ENCODE data around the gene NTRK1. TPM values are rescaled to one million over a fixed set of nuclear protein-coding genes. Genes with fewer than 3 reads are reported as not detected.
A peak's percentile ranks its signal among the peaks of the same experiment; 100 is the strongest.

Gene NTRK1
- total and polyA plus RNA-seq, 8 donors: 0.23 to 1.2 (median 0.92) TPM; not detected in 3

- no peak for DNase-seq
- WGBS, 5 donors: 69 to 79% (median 77%) methylated on average over 3 of the region's 3 CpGs
- H3K36me3 ChIP-seq: no peaks in the 10 kb centered on the region
Observed at GRCh38 chr1:156834322-156834721, 26.3 kb upstream of the NTRK1 start.

GRCh38 chr1:156836041-156836654 is 24.5 kb upstream of the NTRK1 start:
- H3K36me3 ChIP-seq: no peaks in the 10 kb centered on the region
- DNase-seq: no peak
- H3K9me3 ChIP-seq: no peaks in the 10 kb centered on the region
- 49 to 67% (median 65%) methylated on average over 5 of the region's 5 CpGs for WGBS, 5 donors
- TF ChIP-seq POLR2AphosphoS5 (IDR thresholded peaks at IDR 0.05): no peak
- TF ChIP-seq CTCF (IDR thresholded peaks at IDR 0.05): no peak
- no peak for TF ChIP-seq EP300 (IDR thresholded peaks at IDR 0.05)
- TF ChIP-seq POLR2A (IDR thresholded peaks at IDR 0.05): no peak
- intact Hi-C loops (cut with DNase I; ENCODE audit: low total_unique reads): no loop called here
- no peaks in the 10 kb centered on the region for H3K4me1 ChIP-seq
- no peak overlapping the region for H3K27ac ChIP-seq
- H3K27me3 ChIP-seq: peaks cover 0 to 82% (median 21%) of the 10 kb centered on the region in 3 donors
- no peak overlapping the region for H3K4me3 ChIP-seq

More at GRCh38 chr1:156834322-156834721, 26.3 kb upstream of the NTRK1 start:
- Histone ChIP-seq H3K4me1 (no peaks in the 10 kb centered on the region), H3K27me3 (peaks cover 0 to 69% (median 9%) of the 10 kb centered on the region in 3 donors), H3K4me3 (no peak overlapping the region), H3K9me3 (no peaks in the 10 kb centered on the region), H3K27ac (no peak overlapping the region)
- TF ChIP-seq POLR2AphosphoS5 (IDR thresholded peaks at IDR 0.05) (no peak), POLR2A (IDR thresholded peaks at IDR 0.05) (no peak), CTCF (IDR thresholded peaks at IDR 0.05) (no peak), EP300 (IDR thresholded peaks at IDR 0.05) (no peak)
- intact Hi-C loops (cut with DNase I; ENCODE audit: low total_unique reads): no loop called here

- intact Hi-C loops (cut with DNase I; ENCODE audit: low total_unique reads): no loop called here
- 45 to 68% (median 64%) methylated on average over 4 of the region's 4 CpGs for WGBS, 5 donors
- no peak for DNase-seq
- Histone ChIP-seq H3K27me3 (peaks cover 0 to 82% (median 25%) of the 10 kb centered on the region in 3 donors), H3K27ac (no peak overlapping the region), H3K4me3 (no peak overlapping the region), H3K9me3 (no peaks in the 10 kb centered on the region), H3K36me3 (no peaks in the 10 kb centered on the region), H3K4me1 (no peaks in the 10 kb centered on the region)
- no peak for TF ChIP-seq EP300 (IDR thresholded peaks at IDR 0.05)
- no peak for TF ChIP-seq POLR2A (IDR thresholded peaks at IDR 0.05)
- no peak for TF ChIP-seq CTCF (IDR thresholded peaks at IDR 0.05)
- TF ChIP-seq POLR2AphosphoS5 (IDR thresholded peaks at IDR 0.05): no peak
Observed at GRCh38 chr1:156836892-156837291, 23.8 kb upstream of the NTRK1 start.

GRCh38 chr1:156838972-156839371 is 21.7 kb upstream of the NTRK1 start:
- Histone ChIP-seq H3K27me3 (peaks cover 0 to 91% (median 37%) of the 10 kb centered on the region in 3 donors), H3K36me3 (no peaks in the 10 kb centered on the region), H3K9me3 (no peaks in the 10 kb centered on the region), H3K4me3 (no peak overlapping the region), H3K4me1 (no peaks in the 10 kb centered on the region), H3K27ac (no peak overlapping the region)
- intact Hi-C loops (cut with DNase I; ENCODE audit: low total_unique reads): no loop called here
- no peak for TF ChIP-seq POLR2AphosphoS5 (IDR thresholded peaks at IDR 0.05)
- TF ChIP-seq EP300 (IDR thresholded peaks at IDR 0.05): no peak
- no peak for TF ChIP-seq POLR2A (IDR thresholded peaks at IDR 0.05)
- peak in 5 of 7 experiments; percentile 69 to 87 (median 80) for TF ChIP-seq CTCF (IDR thresholded peaks at IDR 0.05)
- peak; percentile 28 to 63 for DNase-seq
- WGBS, 5 donors: 15 to 28% (median 26%) methylated on average over 4 to 7 of the region's 7 CpGs

Measured in stomach (tissue), 9 donors.